Renal pelvis (tissue), 4 donors: ENCODE measurements around the gene STIMATE. TPM values are rescaled to one million over a fixed set of nuclear protein-coding genes. Genes with fewer than 3 reads are reported as not detected.

Source experiments
- DNase-seq: peaks from one replicate; pipeline ENCODE4 v3.0.0-alpha.2; 2013
- polyA plus RNA-seq, 3 donors: library from polyadenylated mRNA; unstranded; fragments of 120-200 nt; gene quantifications; one replicate each; pipeline ENCODE4 v1.2.1, GENCODE V29; 2013; ENCODE audit not compliant: insufficient read length in 3 of 3

Gene STIMATE
- polyA plus RNA-seq, 3 donors = 15.9 to 17.9 (median 16.6) TPM

GRCh38 chr3:52873433-52874159 lies 23.8 kb downstream of the STIMATE start:
- DNase-seq = no peak

GRCh38 chr3:52872245-52872644 lies 25.1 kb downstream of the STIMATE start:
- DNase-seq = no peak

DNA sequence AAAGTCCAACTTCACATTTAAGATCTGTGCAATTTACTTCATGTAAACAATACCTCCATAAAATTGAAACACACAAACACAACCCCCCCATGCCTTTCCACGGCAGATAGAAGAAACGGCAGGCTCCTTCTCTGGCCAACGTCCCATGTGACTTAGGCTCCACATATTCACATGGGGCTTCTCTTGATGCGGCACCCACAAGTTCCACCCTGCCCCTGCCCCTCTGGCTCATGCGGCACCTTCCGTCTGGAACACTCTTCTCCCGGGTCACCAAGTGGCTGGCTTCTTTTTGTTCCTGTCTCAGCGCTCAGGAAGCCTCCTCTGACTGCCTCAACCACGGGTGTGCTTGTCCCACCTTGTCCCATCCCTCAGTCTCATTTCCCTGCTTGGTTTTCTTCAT lies 25.6 kb downstream of the STIMATE start:
- DNase-seq = no peak

DNA sequence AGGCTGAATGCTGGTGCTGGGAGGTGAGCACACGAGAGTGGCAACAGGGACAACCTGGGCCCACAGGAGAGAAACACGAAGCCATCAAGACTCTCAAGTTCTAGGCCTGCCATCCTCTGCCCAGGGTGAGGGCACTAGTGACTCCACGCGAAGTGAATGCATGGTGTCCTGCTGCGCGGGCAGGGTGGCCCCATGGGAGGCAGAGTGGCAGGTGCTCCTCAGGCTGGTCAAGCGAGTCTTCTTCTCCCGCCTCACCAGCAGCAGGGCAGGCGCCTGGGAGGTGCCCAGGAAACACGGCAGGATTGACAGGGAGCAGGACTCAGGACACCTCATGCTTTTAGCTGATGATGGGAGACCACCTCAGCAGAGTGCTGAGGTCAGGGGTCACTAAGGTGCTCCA lies 26.9 kb downstream of the STIMATE start:
- DNase-seq = no peak

- no peak for DNase-seq
These were observed 30.9 kb downstream of the STIMATE start for GRCh38 chr3:52866427-52866826.

- no peak for DNase-seq
These were observed 31.4 kb downstream of the STIMATE start for GRCh38 chr3:52865994-52866393.

- DNase-seq = no peak
These were observed 37.0 kb downstream of the STIMATE start for GRCh38 chr3:52860424-52860768.

- no peak for DNase-seq
These were observed 37.5 kb downstream of the STIMATE start for GRCh38 chr3:52859686-52860423.

GRCh38 chr3:52857864-52858263 lies 39.5 kb downstream of the STIMATE start:
- no peak for DNase-seq

- no peak for DNase-seq
These were observed 40.2 kb downstream of the STIMATE start for GRCh38 chr3:52857133-52857532.

- no peak for DNase-seq
These were observed 40.7 kb downstream of the STIMATE start for GRCh38 chr3:52856666-52857065.

- peak; percentile 24 for DNase-seq
These were observed 43.3 kb downstream of the STIMATE start for GRCh38 chr3:52854013-52854412.

DNA sequence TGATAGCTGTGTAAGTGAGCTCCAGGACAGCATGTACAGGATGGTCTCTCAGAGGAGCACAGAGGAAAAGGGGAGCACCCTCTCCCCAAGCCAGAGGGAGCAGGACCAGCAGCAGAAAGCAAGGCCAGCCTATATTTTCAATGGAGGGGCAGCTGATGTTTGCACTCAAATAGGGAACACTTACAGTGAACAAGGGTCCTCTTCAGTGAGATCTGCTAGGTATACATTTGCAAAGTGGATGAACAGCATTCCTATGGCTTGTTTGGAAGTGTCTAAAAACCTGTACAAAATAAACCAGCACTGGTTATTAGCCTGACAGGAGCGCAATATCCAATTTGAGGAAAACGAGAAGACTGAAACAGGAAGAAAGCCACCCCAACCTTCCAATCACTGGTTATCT lies 44.9 kb downstream of the STIMATE start:
- DNase-seq = no peak

GRCh38 chr3:52851348-52851747 lies 46.0 kb downstream of the STIMATE start:
- no peak for DNase-seq

GRCh38 chr3:52849656-52850055 lies 47.7 kb downstream of the STIMATE start:
- no peak for DNase-seq

DNA sequence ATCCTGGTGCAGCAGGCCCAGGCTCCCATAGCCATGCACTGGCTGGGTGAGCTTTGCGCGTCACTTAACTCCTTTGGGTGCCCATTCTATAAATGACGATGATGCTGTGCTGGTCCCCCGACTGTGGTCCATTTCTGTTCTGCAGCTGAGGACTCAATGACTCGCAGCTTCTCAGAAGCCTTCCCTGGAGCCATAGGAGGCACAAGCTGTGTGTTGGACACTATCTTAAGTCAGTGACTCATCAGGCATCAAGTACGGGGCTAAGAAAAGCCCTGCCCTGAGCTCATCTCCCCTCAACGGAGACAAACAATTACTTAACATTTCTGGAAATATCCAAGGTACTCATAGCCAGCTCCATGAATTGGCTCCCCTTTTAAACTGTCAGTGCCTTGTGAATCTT lies 48.7 kb downstream of the STIMATE start:
- DNase-seq = no peak

DNA sequence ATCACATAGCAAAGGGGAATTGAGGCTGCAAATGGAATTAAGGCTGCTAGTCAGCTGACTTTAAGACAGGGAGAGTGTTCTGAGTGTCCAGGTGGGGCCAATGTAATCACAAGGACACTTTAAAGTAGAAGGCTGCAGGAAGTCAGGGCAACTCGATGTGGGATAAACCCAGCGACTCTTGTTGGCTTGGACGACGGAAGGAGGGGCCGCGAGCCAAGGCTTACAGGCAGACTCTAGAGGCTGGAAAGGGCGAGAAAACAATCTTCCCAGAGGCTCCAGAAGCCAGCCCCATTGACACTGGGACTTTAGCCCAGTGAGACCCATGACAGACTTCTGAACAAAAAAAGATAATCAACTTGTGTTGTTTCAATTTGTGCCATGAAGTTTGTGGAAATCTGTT lies 49.6 kb downstream of the STIMATE start:
- no peak for DNase-seq

DNA sequence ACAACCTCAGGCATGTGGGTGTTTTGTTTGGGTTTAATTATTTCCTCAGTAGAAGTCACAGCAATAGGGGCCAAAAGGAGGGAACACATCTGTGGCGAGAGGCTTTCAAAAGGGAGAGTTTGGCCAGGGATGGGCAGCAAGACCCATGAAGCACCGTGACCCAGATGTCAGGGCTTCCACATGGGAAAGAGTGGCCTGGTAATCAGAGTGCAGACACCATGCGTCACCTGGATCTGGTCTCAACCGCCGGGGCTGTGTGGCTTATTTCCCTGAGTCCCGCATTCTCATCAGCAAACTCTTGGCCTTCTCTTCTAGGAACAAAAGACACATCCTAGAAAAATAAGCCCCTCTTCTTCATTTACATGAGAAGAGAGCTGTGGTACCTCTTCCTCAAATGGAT lies 50.1 kb downstream of the STIMATE start:
- no peak for DNase-seq

DNA sequence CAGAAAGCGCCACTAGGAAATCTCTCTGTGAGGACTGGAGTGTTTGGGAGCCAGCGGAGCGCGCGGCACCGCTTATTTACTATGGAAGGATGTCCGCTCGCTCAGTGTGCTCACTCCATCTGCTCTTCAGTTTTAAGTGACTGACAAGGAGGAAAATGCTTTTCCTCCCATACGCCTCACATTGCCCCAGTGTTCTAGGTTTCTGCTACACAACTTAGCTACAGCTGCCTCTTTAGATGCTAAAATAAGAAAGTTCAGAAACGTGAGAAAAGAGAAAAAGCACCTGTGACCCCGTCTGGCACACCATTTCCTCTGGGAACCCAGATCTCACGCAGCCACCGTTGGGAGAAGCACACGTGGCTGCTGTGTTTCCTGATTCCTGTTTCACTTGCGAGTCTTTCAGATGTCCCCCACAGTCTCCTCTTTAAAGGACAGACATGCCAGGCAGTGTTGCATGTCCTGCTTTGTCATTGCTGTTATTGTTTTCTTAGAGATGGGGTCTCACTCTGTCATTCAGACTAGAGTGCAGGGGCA lies 50.8 kb downstream of the STIMATE start:
- no peak for DNase-seq

GRCh38 chr3:52845691-52846431 lies 51.5 kb downstream of the STIMATE start:
- DNase-seq = no peak

GRCh38 chr3:52845157-52845556 lies 52.2 kb downstream of the STIMATE start:
- DNase-seq = no peak

- no peak for DNase-seq
These were observed 52.9 kb downstream of the STIMATE start for GRCh38 chr3:52844290-52844975.
